GM19099 (cell line): ENCODE measurements around the gene PP2D1.

Source experiments
- POLR2A ChIP-seq: IDR thresholded peaks from 3 replicates; pipeline ENCODE4 v1.6.1; 2011; ENCODE audit warnings: low read depth; ENCODE audit not compliant: insufficient read length; ENCODE audit errors: extremely low read depth

The PP2D1 gene

GRCh38 chr3:20012164-20012563 lies at the start of gene PP2D1:
PP2D1 (minus strand) TSS chr3:20012264; CDS start chr3:20012072, 192 bp downstream.
- TF ChIP-seq POLR2A = no peak

GRCh38 chr3:20060974-20061685 lies 49.1 kb upstream of the PP2D1 start:
- TF ChIP-seq POLR2A = no peak

GRCh38 chr3:20059929-20060328 lies 47.9 kb upstream of the PP2D1 start:
- TF ChIP-seq POLR2A = no peak

GRCh38 chr3:20057612-20058180 lies 45.6 kb upstream of the PP2D1 start:
- no peak for TF ChIP-seq POLR2A

- TF ChIP-seq POLR2A = no peak
These were observed 44.9 kb upstream of the PP2D1 start for GRCh38 chr3:20056725-20057611.

- TF ChIP-seq POLR2A = no peak
These were observed 43.8 kb upstream of the PP2D1 start for GRCh38 chr3:20055842-20056241.

- no peak for TF ChIP-seq POLR2A
These were observed 43.1 kb upstream of the PP2D1 start for GRCh38 chr3:20055020-20055775.

- no peak for TF ChIP-seq POLR2A
These were observed 42.5 kb upstream of the PP2D1 start for GRCh38 chr3:20054549-20054987.

- no peak for TF ChIP-seq POLR2A
These were observed 40.8 kb upstream of the PP2D1 start for GRCh38 chr3:20052851-20053250.

GRCh38 chr3:20051123-20051806 lies 39.2 kb upstream of the PP2D1 start:
- TF ChIP-seq POLR2A = no peak

GRCh38 chr3:20047976-20048883 lies 36.2 kb upstream of the PP2D1 start:
- no peak for TF ChIP-seq POLR2A

- TF ChIP-seq POLR2A = no peak
These were observed 35.3 kb upstream of the PP2D1 start for GRCh38 chr3:20047341-20047779.

GRCh38 chr3:20046556-20046955 lies 34.5 kb upstream of the PP2D1 start:
- no peak for TF ChIP-seq POLR2A
